ENCODE measurements around the gene MACF1.

- TF ChIP-seq, protein P1, sequence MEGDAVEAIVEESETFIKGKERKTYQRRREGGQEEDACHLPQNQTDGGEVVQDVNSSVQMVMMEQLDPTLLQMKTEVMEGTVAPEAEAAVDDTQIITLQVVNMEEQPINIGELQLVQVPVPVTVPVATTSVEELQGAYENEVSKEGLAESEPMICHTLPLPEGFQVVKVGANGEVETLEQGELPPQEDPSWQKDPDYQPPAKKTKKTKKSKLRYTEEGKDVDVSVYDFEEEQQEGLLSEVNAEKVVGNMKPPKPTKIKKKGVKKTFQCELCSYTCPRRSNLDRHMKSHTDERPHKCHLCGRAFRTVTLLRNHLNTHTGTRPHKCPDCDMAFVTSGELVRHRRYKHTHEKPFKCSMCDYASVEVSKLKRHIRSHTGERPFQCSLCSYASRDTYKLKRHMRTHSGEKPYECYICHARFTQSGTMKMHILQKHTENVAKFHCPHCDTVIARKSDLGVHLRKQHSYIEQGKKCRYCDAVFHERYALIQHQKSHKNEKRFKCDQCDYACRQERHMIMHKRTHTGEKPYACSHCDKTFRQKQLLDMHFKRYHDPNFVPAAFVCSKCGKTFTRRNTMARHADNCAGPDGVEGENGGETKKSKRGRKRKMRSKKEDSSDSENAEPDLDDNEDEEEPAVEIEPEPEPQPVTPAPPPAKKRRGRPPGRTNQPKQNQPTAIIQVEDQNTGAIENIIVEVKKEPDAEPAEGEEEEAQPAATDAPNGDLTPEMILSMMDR (IDR thresholded peaks at IDR 0.05 in 8 of 11, conservative IDR thresholded peaks at IDR 0.05 in 3 of 11) = no peak
- TF ChIP-seq POLR2AphosphoS5 (IDR thresholded peaks at IDR 0.05) = no peak
These were observed 40.2 kb upstream of the MACF1 start for GRCh38 chr1:39164256-39164655.

Measured in spleen (tissue), 7 donors.